SK-N-SH (cell line): Measurements from ENCODE around the gene SYNPO2. TPM values are rescaled to one million over a fixed set of nuclear protein-coding genes. Genes with fewer than 3 reads are reported as not detected.

ENCODE experiments used
- CTCF ChIA-PET: fragments of 300-600, 350-600 bp; formaldehyde crosslinking; extraction: SDS; loops from one replicate; lab custom pipeline; 2021; lab: Yijun Ruan, JAX
- POLR2A ChIA-PET: fragments of 350-600 bp; sonication (Branson Sonifier 250); formaldehyde crosslinking; extraction: SDS; loops from one replicate; lab custom pipeline; 2020; ENCODE audit warnings: antibody characterized with exemption, inconsistent platforms; lab: Yijun Ruan, JAX
- DNase-seq: peaks from one replicate; pipeline ENCODE4 v3.0.0; 2012
- H2AFZ ChIP-seq: fragments of 200-600 bp; sonication (generic); 2 replicates; pipeline ENCODE4 v1.8.1; 2016; ENCODE audit warnings: antibody characterized with exemption, mild to moderate bottlenecking, low read depth
- H3F3A ChIP-seq: fragments of 200-600 bp; sonication (generic); replicated peaks from 2 replicates; pipeline ENCODE3; 2016; ENCODE audit warnings: antibody characterized with exemption, mild to moderate bottlenecking; ENCODE audit not compliant: insufficient read depth
- H3K27ac ChIP-seq, 2 experiments: fragments of 200-500 bp in 1 of 2; fragments of 200-600 bp in 1 of 2; sonication (Bioruptor generic) in 1 of 2; sonication (generic), shearing (Covaris generic) in 1 of 2; 2 replicates each; pipeline versions ENCODE4 v1.5.1 to v1.6.1; 2014 to 2016; ENCODE audit warnings: low read depth in 2 of 2, inconsistent platforms in 1 of 2, low read length in 1 of 2, mild to moderate bottlenecking in 1 of 2, mixed read lengths in 1 of 2
- H3K27me3 ChIP-seq: fragments of 200-600 bp; sonication (generic), shearing (Covaris generic); 2 replicates; pipeline ENCODE4 v1.6.1; 2016; ENCODE audit warnings: mixed run types; ENCODE audit not compliant: insufficient read depth
- H3K36me3 ChIP-seq, 2 experiments: fragments of 200-500 bp in 1 of 2; fragments of 200-600 bp in 1 of 2; sonication (Bioruptor generic) in 1 of 2; sonication (generic) in 1 of 2; replicated peaks in 1 of 2; 2 replicates each; pipeline versions ENCODE3 to v1.5.1; 2014 to 2016; ENCODE audit warnings: low read length in 1 of 2, mild to moderate bottlenecking in 1 of 2; ENCODE audit not compliant: insufficient read depth in 2 of 2, control insufficient read depth in 1 of 2
- H3K4me1 ChIP-seq, 2 experiments: fragments of 200-500 bp in 1 of 2; fragments of 200-600 bp in 1 of 2; sonication (Bioruptor generic) in 1 of 2; sonication (generic), shearing (Covaris generic) in 1 of 2; 2 replicates each; pipeline versions ENCODE4 v1.5.1 to v1.6.1; 2014 to 2016; ENCODE audit warnings: low read depth in 1 of 2, low read length in 1 of 2, mixed run types in 1 of 2; ENCODE audit not compliant: insufficient read depth in 2 of 2, control insufficient read depth in 1 of 2
- H3K4me2 ChIP-seq: fragments of 200-600 bp; sonication (generic), shearing (Covaris generic); 2 replicates; pipeline ENCODE4 v1.6.1; 2017; ENCODE audit warnings: mixed run types
- H3K4me3 ChIP-seq, 2 experiments: fragments of 200-500 bp in 1 of 2; fragments of 200-600 bp in 1 of 2; sonication (Bioruptor generic) in 1 of 2; sonication (generic), shearing (Covaris generic) in 1 of 2; 2 replicates each; pipeline versions ENCODE4 v1.5.1 to v1.8.1; 2014 to 2016; ENCODE audit warnings: low read depth in 2 of 2, inconsistent platforms in 1 of 2, low read length in 1 of 2, mild to moderate bottlenecking in 1 of 2, mixed read lengths in 1 of 2, moderate library complexity in 1 of 2
- H3K79me2 ChIP-seq: fragments of 200-600 bp; sonication (generic); 2 replicates; pipeline ENCODE4 v1.8.1; 2017; ENCODE audit warnings: mild to moderate bottlenecking; ENCODE audit not compliant: insufficient read depth
- H3K9ac ChIP-seq: fragments of 200-600 bp; sonication (generic); 2 replicates; pipeline ENCODE4 v1.6.1; 2017; ENCODE audit warnings: mixed run types
- H3K9me2 ChIP-seq: fragments of 200-600 bp; sonication (generic); 2 replicates; pipeline ENCODE4 v1.6.1; 2017; ENCODE audit warnings: mixed run types
- H3K9me3 ChIP-seq: fragments of 200-600 bp; sonication (generic); 2 replicates; pipeline ENCODE4 v1.6.1; 2017; ENCODE audit warnings: mixed run types, mild to moderate bottlenecking, moderate library complexity
- H4K20me1 ChIP-seq: fragments of 200-600 bp; sonication (generic); 2 replicates; pipeline ENCODE4 v1.6.1; 2017; ENCODE audit warnings: mild to moderate bottlenecking, mixed run types; ENCODE audit not compliant: insufficient read depth
- CHD2 ChIP-seq: fragments of 150-350 bp; IDR thresholded peaks from 2 replicates; pipeline ENCODE4 v1.6.1; 2018; ENCODE audit warnings: low read length; ENCODE audit not compliant: partially characterized antibody
- ELF1 ChIP-seq: IDR thresholded peaks from 2 replicates; pipeline ENCODE4 v1.4.0; 2012
- EP300 ChIP-seq, 2 experiments: IDR thresholded peaks; 2 replicates each; pipeline versions ENCODE4 v1.4.0 to v1.6.1; 2012; ENCODE audit warnings: borderline replicate concordance in 1 of 2, low read depth in 1 of 2, low read length in 1 of 2
- FOSL2 ChIP-seq: IDR thresholded peaks from 2 replicates; pipeline ENCODE4 v1.4.0; 2012; ENCODE audit warnings: low read depth, mild to moderate bottlenecking, moderate library complexity, borderline replicate concordance
- FOXJ3 ChIP-seq: sonication (generic); formaldehyde crosslinking; IDR thresholded peaks from 2 replicates; pipeline ENCODE4 v1.5.1; 2020; ENCODE audit warnings: mild to moderate bottlenecking, missing genetic modification reagents
- FOXM1 ChIP-seq: IDR thresholded peaks from 2 replicates; pipeline ENCODE4 v1.4.0; 2012; ENCODE audit warnings: low read depth, mild to moderate bottlenecking
- GABPA ChIP-seq: IDR thresholded peaks from 2 replicates; pipeline ENCODE4 v1.4.0; 2012; ENCODE audit warnings: low read depth, mild to moderate bottlenecking
- GATA2 ChIP-seq: sonication (generic); formaldehyde crosslinking; IDR thresholded peaks from 2 replicates; pipeline ENCODE4 v1.5.0; 2020; ENCODE audit warnings: mild to moderate bottlenecking, missing genetic modification reagents
- MEF2A ChIP-seq: IDR thresholded peaks from 2 replicates; pipeline ENCODE4 v1.4.0; 2012; ENCODE audit warnings: low read depth, borderline replicate concordance
- MXI1 ChIP-seq: IDR thresholded peaks from 2 replicates; pipeline ENCODE4 v1.6.1; 2012; ENCODE audit warnings: mild to moderate bottlenecking, low read depth, low read length, improper control_type of control experiment
- NFIC ChIP-seq: IDR thresholded peaks from 2 replicates; pipeline ENCODE4 v1.4.0; 2012; ENCODE audit warnings: borderline replicate concordance
- RCOR1 ChIP-seq: fragments of 150-350 bp; IDR thresholded peaks from 2 replicates; pipeline ENCODE4 v1.6.1; 2017; ENCODE audit warnings: antibody characterized with exemption, low read length
- RXRA ChIP-seq: IDR thresholded peaks from 2 replicates; pipeline ENCODE4 v1.4.0; 2012; ENCODE audit warnings: low read depth, mild to moderate bottlenecking, borderline replicate concordance
- SIN3A ChIP-seq: IDR thresholded peaks from 2 replicates; pipeline ENCODE4 v1.6.1; 2012; ENCODE audit warnings: low read depth, mild to moderate bottlenecking, low read length, moderate library complexity, borderline replicate concordance
- SMC3 ChIP-seq: IDR thresholded peaks from 2 replicates; pipeline ENCODE4 v1.6.1; 2012; ENCODE audit warnings: low read depth, low read length, improper control_type of control experiment
- TEAD4 ChIP-seq: IDR thresholded peaks from 2 replicates; pipeline ENCODE4 v1.4.0; 2012; ENCODE audit warnings: mild to moderate bottlenecking, borderline replicate concordance; ENCODE audit not compliant: insufficient read depth
- USF1 ChIP-seq: IDR thresholded peaks from 2 replicates; pipeline ENCODE4 v1.4.0; 2012; ENCODE audit warnings: low read depth, borderline replicate concordance
- YY1 ChIP-seq: IDR thresholded peaks from 2 replicates; pipeline ENCODE4 v1.4.0; 2012; ENCODE audit warnings: low read depth, mild to moderate bottlenecking
- ZBTB33 ChIP-seq: IDR thresholded peaks from 2 replicates; pipeline ENCODE4 v1.4.0; 2012; ENCODE audit warnings: low read depth, borderline replicate concordance
- WGBS: methylation state at CpG from one replicate; pipeline ENCODE4 v1.1.6; 2017; ENCODE audit warnings: low lambda C conversion rate; 5-methylcytosine and 5-hydroxymethylcytosine counted together
- polyA plus RNA-seq, 3 experiments: library from polyadenylated mRNA; depleted of rRNA; stranded (reverse); fragments of >200 nt; gene quantifications; 2 replicates each; pipeline ENCODE4 v1.2.3, GENCODE V29; 2012
- TF ChIP-seq, protein P1 (sequence below): fragments of 150-350 bp; IDR thresholded peaks from 2 replicates; pipeline ENCODE4 v1.6.1; 2016; ENCODE audit warnings: mild to moderate bottlenecking, low read depth, low read length
- TF ChIP-seq, protein P2 (sequence below): IDR thresholded peaks from 2 replicates; pipeline ENCODE4 v1.4.0; 2012; ENCODE audit warnings: low read depth

SYNPO2 gene
- polyA plus RNA-seq, 1 of the 3 experiments (the other 2 are of a cell fraction) = 7.2 TPM

DNA sequence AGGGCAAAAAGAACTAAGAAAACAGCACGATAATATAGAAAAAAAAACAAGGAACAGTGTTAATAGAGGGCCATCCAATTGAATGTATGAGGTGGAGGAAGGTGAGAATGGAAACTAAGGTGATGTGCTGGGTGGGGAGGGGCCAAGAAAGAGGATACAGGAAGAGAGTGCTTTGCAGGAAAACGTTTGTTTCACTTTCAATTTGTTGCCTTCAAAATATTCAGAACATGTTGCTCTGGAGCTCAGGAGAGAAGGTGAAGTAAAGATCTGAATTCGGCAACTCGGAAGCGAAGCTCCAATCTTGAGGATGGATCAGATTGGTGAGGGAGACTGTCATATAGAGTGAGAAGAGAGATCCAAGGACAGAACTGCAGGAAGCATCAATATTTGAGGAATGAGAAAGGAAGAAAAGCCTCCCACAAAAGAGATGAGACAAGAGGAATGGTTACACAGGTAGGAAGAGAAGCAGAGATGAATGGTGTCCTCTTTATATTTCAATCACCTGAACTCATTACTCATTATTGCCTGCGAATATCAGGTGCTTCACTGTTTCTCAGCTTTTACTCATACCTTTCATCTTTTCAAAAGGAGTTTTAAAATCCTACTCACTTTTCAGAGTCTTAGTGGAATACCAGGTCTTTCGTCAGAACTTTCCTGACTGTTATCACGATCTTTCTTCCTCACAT lies 38.0 kb upstream of the SYNPO2 start:
- 76% methylated on average over 8 of the region's 8 CpGs for WGBS
- Histone ChIP-seq H2AFZ (peak overlapping the region; percentile 94), H3K27me3 (no peaks in the 10 kb centered on the region), H4K20me1 (no peaks in the 10 kb centered on the region), H3K36me3 (no peaks in the 10 kb centered on the region), H3K4me3 (peak overlapping the region; percentile 9 to 24; a peak in 2 of 4 replicates), H3K4me2 (peak overlapping the region; percentile 68), H3K4me1 (0 out of 4 replicates have a peak, but pooled peaks cover 0 to 3% of the 10 kb centered on the region in 2 experiments), H3F3A (no peaks in the 10 kb centered on the region), H3K27ac (no peak overlapping the region), H3K9me3 (no peaks in the 10 kb centered on the region), H3K9me2 (no peaks in the 10 kb centered on the region), H3K9ac (0 out of 2 replicates have a peak overlapping the region, but pooled peaks have one; percentile 20), H3K79me2 (no peaks in the 10 kb centered on the region)
- no peak for TF ChIP-seq SIN3A
- no peak for TF ChIP-seq YY1
- TF ChIP-seq CHD2 = no peak
- TF ChIP-seq NFIC = no peak
- no peak for TF ChIP-seq TEAD4
- no peak for TF ChIP-seq FOXJ3 (CRISPR knock-in tag)
- 0 out of 2 replicates have a peak, but pooled peaks have one; percentile 12 for TF ChIP-seq GABPA
- no peak for TF ChIP-seq ZBTB33
- ChIA-PET POLR2A (no interaction called here), CTCF (interaction anchor here (1.8 to 5.5 kb wide), 2 partner anchors 10 to 14 kb away, joined by 5 to 46 read pairs; no protein-coding TSS in a partner anchor)
- no peak for DNase-seq

DNA sequence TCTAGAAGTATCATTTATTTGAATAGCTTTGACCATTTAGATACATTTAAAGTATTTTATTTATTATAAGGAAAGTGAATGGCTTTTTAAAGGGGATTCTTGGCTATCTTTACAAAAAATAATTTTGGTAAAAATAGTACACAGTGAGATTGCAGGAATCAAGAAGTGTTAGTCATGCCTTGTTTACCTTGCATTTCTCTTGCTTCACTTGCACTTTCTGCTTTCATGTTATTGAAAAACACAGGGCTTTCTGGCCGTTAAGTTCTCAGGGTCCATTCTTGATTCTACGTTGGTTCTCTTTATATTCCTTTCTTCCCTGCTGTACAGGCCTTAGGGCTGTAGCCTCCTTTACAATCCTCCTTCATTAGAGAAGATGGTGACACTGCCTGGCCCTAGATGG lies 30.9 kb upstream of the SYNPO2 start:
- Histone ChIP-seq H4K20me1 (no peaks in the 10 kb centered on the region), H3K4me2 (no peak overlapping the region), H3K36me3 (no peaks in the 10 kb centered on the region), H2AFZ (no peak overlapping the region), H3F3A (no peaks in the 10 kb centered on the region), H3K79me2 (no peaks in the 10 kb centered on the region), H3K27me3 (no peaks in the 10 kb centered on the region), H3K9me3 (no peaks in the 10 kb centered on the region), H3K9me2 (no peaks in the 10 kb centered on the region), H3K4me1 (no peaks in the 10 kb centered on the region), H3K27ac (no peak overlapping the region), H3K9ac (no peak overlapping the region), H3K4me3 (no peak overlapping the region)
- 86% methylated on average over 2 of the region's 2 CpGs for WGBS
- ChIA-PET POLR2A (no interaction called here), CTCF (interaction anchor here (1.4 to 1.7 kb wide), 2 partner anchors 7 to 9 kb away, joined by 4 to 5 read pairs; no protein-coding TSS in a partner anchor)
- no peak for TF ChIP-seq FOXM1
- no peak for TF ChIP-seq NFIC
- no peak for TF ChIP-seq EP300 (IDR thresholded peaks at IDR 0.05; ENCODE audit: borderline replicate concordance in 1 of 2, low read depth in 1 of 2, low read length in 1 of 2)
- TF ChIP-seq, protein P1, sequence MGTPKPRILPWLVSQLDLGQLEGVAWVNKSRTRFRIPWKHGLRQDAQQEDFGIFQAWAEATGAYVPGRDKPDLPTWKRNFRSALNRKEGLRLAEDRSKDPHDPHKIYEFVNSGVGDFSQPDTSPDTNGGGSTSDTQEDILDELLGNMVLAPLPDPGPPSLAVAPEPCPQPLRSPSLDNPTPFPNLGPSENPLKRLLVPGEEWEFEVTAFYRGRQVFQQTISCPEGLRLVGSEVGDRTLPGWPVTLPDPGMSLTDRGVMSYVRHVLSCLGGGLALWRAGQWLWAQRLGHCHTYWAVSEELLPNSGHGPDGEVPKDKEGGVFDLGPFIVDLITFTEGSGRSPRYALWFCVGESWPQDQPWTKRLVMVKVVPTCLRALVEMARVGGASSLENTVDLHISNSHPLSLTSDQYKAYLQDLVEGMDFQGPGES = no peak
- no peak for TF ChIP-seq GABPA
- TF ChIP-seq YY1 = no peak
- TF ChIP-seq ELF1 = no peak
- no peak for TF ChIP-seq MXI1
- no peak for TF ChIP-seq MEF2A
- no peak for TF ChIP-seq SIN3A
- TF ChIP-seq SMC3 = no peak
- no peak for TF ChIP-seq USF1
- no peak for TF ChIP-seq TEAD4
- no peak for TF ChIP-seq FOSL2
- TF ChIP-seq, protein P2, sequence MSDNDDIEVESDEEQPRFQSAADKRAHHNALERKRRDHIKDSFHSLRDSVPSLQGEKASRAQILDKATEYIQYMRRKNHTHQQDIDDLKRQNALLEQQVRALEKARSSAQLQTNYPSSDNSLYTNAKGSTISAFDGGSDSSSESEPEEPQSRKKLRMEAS = no peak
- TF ChIP-seq RXRA = no peak
- TF ChIP-seq RCOR1 = no peak
- TF ChIP-seq GATA2 (CRISPR knock-in tag) = no peak
- DNase-seq = no peak
